Pons (tissue), 1 donor: ENCODE results near the gene DHX32.

Source experiments
- DNase-seq: peaks from one replicate; pipeline ENCODE4 v3.0.0-alpha.2; 2016; ENCODE audit warnings: low spot score

Gene DHX32

DNA sequence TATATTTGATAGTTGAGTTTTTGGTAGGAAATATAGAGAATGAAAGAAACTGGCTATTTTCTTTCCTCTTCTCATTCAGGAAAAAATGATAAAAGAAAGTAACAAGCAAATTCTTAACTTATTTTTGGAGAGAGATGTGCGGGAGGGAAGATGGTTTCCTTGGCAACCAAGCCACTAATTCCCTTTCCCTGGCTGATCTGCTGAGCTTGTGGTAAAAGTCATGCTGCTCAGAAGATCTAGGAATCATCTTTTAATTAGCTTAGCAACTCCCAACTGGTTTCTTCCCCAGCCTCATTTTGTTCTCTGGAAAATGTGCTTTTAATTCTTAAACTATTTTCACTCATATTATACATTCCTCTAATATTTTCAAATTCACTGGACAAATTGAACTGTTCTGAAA is 69.8 kb downstream of the DHX32 start:
- DNase-seq: no peak

DNA sequence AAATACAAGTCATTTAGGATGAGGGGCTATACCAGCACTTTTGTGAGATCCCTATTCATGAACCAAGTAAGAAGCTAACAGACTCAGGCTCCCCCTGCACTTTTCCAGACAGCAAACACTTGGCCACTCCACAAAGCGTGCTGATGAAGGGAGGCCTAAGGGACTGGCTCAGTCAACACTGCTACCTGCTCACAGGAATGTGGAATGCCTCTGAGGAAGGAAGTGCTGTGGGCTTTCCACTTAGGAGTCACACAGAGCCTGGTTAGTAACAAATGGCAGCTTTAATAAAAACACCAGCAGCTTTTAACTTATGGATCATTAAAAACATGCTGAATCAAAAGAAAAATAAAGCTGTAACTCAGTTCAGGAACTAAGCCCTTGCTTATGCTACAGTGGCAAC is 73.0 kb downstream of the DHX32 start:
- no peak for DNase-seq

DNA sequence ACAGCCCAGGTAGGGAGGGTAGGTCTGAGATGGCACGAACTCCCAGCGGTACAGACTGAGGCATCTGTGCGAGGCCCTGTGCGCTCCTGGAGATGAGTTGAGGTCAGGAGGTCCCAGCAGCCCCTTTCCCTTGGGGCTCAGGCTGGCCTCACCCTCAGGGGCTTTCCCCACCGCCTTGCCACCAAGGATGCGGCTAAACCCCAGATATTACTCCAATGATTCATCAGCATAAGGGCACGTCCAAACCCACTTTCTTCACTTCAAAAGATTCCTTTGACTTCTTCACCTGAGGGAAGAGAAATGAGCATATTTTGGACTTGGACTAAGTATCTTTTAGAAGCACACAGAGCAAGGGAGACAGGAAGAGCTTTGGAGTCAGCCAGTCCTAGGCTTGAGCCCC is 78.4 kb downstream of the DHX32 start:
- no peak for DNase-seq

DNA sequence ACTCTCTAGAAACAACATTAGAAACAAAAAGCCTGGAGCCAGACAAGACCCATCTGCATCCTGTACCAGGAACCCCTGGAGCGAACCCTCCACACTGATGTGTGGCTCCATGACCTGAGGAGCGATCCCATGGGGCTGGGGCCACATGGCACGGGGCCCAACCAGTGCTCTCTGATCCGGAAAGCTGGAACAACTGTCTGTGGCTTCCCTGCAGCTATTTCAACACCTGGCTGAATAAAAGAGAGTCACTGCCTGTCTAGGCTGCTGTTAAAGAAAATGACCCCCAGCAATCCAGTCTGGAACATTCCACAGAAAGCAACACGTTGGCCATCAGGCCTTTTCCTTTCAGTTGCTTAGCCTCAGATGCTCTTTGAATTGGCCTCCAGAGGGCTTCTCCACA is 79.0 kb downstream of the DHX32 start:
- DNase-seq: no peak

DNA sequence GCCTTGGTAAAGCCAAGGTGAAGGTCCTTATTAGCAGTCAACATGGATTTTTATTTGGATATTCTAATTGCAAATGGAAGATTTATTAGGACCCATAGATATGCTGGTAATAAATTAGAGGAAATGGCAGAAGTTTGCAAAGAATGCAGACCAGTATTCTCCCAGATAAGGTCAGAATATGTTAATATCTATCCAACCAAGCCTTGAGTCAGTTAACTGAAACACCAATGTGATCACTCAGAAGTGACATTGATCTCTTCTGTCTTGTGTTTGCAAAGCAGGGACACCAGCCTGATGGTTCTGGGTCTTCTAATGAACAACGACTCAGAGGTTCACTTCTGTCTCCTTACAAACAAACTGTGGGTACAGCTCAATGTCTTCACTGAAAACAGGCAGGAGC is 79.5 kb downstream of the DHX32 start:
- no peak for DNase-seq

DNA sequence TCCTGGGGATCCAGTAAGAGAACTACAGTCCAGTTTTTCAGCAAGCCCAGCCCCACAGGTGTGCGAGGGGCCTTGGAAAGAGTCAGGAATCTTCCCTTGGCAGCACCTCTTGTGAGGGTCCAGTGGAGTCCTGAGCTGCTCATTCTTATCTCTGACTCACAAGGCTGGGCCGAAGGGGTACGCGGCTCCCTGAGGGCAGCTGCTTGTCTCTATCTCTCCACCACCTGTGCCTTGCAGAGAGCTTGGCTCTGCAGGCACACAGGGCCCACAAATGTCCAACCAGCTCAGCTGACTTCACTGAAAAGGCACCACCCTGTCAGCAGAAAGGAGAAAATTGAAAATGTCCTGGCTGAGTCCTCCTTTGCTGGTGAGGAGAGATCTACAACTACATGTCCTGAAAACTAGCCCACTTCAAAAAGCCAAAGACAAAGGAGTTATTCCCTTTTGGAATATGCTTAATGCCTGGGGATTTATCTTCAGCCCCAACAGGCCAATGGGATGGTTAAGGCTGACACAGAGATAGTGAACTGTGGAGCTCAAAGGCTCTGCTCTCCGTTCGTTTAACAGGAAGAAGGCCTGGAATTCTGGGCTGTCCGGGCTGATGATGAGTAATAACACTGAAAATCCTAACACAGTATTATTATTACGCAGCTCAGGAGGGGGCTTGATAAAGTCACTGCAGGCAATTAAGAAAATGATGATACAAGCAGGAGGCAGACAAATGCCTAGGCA is 81.5 kb downstream of the DHX32 start:
- DNase-seq: no peak

DNA sequence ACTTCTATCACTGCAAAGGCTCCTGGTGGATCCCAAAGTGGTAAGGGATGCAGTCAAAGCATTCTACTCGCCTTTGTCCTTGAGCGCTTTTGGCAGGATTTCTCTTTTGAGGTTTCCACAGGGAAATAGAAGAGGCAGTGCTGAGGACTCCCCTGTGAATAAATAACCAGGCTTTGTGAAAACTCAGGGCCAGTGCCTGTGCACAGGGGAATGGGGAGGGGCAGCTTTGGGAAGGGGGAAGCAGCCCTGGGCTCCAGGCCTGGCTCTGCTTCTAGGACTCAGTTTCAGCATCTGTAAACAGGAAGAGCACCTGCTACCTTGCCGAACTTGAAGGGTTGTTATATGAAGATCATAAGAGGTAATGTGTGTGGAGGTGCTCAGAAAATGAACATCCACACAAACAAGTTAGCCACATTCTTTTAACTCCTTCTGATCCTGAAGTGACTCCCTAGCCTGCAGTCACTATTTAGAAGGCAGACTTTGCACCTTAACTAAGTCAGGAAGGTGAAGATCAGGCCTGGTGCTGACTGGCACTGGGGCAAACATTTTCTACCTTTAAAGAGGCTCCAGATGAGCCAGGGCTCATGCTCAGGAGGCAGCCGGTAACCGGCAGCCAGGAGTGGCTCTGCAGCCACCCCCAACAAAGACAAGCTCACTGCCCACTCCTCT is 83.0 kb downstream of the DHX32 start:
- no peak for DNase-seq

DNA sequence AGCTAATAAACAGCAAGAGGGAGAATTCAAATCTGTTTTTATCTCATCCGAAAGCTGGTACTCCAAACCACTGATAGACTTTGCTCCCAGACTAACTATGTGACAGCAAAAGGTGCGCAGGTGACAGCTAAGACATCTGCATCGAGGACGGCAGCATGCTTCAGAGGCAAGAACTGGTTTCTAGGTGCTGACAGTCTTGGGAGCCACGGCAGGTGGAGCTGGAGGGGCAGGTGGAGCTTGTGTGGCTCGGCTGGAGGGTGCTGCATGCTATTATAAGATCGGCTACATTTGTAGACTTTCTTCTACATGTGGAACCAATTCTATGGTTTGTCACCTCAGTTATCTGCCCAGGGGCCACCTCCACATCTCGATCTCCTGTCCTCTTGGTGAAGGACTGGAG is 83.7 kb downstream of the DHX32 start:
- DNase-seq: no peak

DNA sequence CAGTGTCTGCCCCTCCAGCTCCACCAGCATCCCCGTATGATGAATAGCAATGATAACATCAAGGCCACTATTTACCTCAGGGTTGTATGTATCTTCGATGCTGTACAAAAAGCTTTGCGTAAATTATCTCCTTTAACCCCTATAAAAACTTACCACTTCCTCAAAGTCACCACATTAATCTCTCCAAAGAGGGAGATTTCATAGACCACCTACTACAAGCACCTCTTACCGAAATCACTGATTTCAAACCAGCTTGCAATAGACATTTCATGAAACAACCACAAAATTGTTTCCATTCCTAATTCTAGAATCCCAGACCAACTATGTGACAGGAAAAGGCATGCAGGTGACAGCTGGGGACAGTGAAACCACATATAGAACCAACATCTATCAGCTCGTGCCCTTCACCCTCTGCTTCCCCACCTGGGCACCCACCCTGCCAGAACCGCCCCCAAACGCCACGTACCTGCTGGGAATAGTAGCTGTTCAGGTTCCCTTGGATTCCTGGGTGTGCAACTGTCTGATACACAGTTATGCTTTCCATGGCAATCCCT is 85.4 kb downstream of the DHX32 start:
- no peak for DNase-seq

DNA sequence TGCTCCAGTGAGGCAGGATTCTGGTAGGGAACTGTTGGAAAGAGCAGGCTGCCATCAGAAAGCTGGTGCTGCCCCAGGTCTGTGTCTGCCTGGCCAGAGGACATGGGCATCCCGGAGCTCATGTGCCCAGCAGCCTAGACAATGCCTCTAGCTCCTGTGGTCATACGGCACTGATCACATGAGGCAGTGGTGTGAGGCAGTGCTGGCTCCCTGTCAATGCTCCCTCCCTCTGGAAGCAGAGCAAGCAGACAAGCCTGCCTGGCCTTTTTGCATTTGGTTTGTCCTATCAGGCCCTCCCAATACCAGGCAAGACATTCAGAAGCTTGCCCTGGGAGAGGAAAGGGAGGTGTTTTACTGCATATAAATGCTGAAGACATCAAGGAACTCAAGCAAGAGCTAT is 86.0 kb downstream of the DHX32 start:
- DNase-seq: peak; percentile 93

DNA sequence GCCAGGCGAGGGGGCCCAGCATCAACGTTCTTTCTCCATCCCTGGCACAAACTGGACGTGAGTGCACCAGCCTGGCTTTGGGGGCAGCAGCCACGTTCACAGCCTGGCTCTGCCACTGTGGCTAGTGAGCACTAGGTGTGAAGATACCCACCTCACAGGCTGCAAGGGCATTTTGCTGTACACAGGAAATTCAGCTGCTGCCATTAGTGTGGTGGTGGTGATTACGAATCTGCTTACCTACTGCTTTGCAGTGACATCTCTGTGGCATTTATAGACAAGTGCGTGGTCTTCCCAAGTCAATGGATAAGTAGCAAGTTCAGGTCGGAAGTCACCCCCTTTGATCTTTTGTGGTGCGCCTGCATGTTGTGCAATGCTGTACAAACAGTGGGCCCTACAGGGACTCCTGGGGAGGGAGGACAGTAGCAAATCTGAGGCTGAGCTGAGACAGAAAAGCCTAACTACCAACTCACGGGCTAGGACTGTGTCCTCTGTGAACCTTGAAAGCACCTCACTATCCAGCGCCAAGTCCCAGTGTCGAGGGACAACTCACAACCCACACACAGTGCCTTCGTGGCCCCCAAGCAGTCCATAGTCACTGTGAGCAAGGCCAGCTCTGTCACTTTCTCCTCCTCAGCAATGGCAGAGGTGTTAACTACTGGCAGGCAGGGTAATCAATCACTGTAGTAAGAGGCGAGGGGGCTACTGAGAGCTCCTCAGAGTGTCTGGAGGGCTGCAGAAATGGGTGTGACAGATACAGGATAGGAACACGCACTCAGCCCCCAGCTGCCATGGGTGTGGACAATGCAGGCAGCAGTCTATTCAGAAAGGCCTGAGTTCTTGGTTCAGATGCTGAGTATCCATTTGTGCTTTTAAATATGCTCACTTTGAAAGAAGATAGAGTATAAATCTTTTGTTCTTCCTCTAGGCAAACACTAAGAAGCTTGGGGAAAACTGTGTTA is 88.5 kb downstream of the DHX32 start:
- no peak for DNase-seq

DNA sequence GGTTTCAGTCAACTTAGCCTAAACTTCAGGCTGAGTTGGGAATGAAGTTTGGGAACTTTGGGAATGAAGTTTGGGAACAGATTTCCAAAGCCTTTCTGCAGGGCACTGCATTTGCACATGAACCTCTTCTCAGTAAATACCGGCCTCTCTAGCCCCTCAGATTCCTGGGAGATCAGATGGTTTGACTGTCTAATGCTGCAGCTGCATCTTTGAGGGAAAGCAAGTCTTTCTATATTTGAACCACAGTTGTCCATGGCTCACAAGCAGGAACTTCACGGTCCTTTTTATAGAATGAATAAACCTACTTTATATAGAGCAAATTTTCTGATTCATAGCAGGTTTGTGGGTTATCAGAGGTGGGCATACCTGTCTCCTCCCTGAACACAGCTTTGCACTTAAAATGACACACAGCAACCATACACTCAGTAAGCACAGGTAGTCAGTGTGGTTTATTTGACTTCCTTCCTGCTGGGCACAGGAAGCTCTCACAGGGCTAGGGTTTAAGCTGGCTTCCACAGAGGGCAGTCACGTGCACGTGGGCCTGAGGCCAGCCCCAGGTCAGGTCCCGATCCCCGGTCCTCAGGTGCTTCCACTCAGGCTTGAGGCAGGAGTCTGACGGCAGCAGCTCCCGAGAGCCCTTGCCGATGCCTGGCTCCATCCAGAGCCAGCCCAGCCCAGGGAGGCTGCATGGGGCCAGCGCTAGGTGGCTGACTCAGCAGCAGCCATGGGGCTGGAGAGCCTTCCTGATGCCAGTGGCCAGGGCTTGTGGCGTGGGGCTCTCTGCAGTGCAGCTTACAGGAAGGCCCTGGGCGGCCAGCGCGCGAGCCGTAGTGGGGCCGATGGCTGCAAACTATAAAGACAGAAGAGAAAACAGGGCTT is 92.7 kb downstream of the DHX32 start:
- no peak for DNase-seq
